ENCODE results near the gene ZNF106. TPM values are rescaled to one million over a fixed set of nuclear protein-coding genes. Genes with fewer than 3 reads are reported as not detected.

ZNF106 gene
- total RNA-seq, 1 experiment from 2014 or later = 64.3 TPM

DNA sequence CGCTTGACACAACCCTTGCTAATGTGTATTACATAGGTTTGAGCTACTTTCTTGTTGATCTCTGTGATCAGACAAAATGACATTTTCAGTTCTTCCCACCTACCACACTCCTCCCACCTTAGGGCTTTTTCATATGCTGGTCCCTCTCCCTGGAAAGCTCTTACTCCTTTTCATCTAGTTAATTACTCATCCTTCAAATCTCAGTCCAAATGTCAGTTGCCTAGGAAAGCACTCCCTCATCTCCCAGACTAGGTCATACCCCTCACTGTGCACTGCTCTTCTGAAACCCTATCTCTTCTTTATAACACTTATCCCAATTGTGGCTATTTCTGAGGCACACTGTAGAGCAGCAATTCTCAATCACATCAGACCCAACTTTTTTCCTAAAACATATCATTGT is 7.3 kb downstream of the ZNF106 start:
- ATAC-seq (no peak), DNase-seq (ENCODE audit: low read depth, low spot score) (no peak)
- POLR2A ChIA-PET = interaction anchor here (0.7 kb wide), 1 partner anchor 7 kb away, joined by 3 read pairs; the partner anchor contains the start of gene ZNF106
- no TSS peak for BruUV-seq (replicated peaks)
- in situ Hi-C loops (cut with HindIII; ENCODE audit: low pct_unique_long_range_greater_than_20kb, low sequenced_read_pairs) (no loop called here), intact Hi-C loops (cut with micrococcal nuclease; ENCODE audit: unreplicated experiment) (no loop called here)
- TF ChIP-seq SIN3A (IDR thresholded peaks at IDR 0.05; ENCODE audit: borderline replicate concordance, insufficient read depth, low read depth, low read length) = no peak
- TF ChIP-seq, protein P1, sequence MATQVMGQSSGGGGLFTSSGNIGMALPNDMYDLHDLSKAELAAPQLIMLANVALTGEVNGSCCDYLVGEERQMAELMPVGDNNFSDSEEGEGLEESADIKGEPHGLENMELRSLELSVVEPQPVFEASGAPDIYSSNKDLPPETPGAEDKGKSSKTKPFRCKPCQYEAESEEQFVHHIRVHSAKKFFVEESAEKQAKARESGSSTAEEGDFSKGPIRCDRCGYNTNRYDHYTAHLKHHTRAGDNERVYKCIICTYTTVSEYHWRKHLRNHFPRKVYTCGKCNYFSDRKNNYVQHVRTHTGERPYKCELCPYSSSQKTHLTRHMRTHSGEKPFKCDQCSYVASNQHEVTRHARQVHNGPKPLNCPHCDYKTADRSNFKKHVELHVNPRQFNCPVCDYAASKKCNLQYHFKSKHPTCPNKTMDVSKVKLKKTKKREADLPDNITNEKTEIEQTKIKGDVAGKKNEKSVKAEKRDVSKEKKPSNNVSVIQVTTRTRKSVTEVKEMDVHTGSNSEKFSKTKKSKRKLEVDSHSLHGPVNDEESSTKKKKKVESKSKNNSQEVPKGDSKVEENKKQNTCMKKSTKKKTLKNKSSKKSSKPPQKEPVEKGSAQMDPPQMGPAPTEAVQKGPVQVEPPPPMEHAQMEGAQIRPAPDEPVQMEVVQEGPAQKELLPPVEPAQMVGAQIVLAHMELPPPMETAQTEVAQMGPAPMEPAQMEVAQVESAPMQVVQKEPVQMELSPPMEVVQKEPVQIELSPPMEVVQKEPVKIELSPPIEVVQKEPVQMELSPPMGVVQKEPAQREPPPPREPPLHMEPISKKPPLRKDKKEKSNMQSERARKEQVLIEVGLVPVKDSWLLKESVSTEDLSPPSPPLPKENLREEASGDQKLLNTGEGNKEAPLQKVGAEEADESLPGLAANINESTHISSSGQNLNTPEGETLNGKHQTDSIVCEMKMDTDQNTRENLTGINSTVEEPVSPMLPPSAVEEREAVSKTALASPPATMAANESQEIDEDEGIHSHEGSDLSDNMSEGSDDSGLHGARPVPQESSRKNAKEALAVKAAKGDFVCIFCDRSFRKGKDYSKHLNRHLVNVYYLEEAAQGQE (IDR thresholded peaks at IDR 0.05; ENCODE audit: insufficient read depth in 1 of 2, low read depth in 2 of 2, low read length in 1 of 2) = no peak
- no peak for TF ChIP-seq TCF7L2 (IDR thresholded peaks at IDR 0.05; ENCODE audit: low read depth, low read length)
- no peak for TF ChIP-seq POLR2AphosphoS5 (IDR thresholded peaks at IDR 0.05; ENCODE audit: low read depth, low read length)
- TF ChIP-seq, protein P2, sequence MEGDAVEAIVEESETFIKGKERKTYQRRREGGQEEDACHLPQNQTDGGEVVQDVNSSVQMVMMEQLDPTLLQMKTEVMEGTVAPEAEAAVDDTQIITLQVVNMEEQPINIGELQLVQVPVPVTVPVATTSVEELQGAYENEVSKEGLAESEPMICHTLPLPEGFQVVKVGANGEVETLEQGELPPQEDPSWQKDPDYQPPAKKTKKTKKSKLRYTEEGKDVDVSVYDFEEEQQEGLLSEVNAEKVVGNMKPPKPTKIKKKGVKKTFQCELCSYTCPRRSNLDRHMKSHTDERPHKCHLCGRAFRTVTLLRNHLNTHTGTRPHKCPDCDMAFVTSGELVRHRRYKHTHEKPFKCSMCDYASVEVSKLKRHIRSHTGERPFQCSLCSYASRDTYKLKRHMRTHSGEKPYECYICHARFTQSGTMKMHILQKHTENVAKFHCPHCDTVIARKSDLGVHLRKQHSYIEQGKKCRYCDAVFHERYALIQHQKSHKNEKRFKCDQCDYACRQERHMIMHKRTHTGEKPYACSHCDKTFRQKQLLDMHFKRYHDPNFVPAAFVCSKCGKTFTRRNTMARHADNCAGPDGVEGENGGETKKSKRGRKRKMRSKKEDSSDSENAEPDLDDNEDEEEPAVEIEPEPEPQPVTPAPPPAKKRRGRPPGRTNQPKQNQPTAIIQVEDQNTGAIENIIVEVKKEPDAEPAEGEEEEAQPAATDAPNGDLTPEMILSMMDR (IDR thresholded peaks at IDR 0.05) = no peak
- no peak overlapping the region for H3K27ac ChIP-seq (ENCODE audit: low read length)
- H3K27me3 ChIP-seq (ENCODE audit: control insufficient read depth, insufficient read depth, low read length) = no peaks in the 10 kb centered on the region
- CTCF ChIA-PET = no interaction called here
- H3K36me3 ChIP-seq (ENCODE audit: control insufficient read depth, insufficient read depth, low read length) = no peaks in the 10 kb centered on the region
- H3K4me3 ChIP-seq (ENCODE audit: low read depth in 2 of 2, low read length in 2 of 2) = no peak overlapping the region
- no peaks in the 10 kb centered on the region for H3K4me1 ChIP-seq (ENCODE audit: control insufficient read depth, insufficient read depth, low read length)
- H3K9me3 ChIP-seq (ENCODE audit: control insufficient read depth, insufficient read depth, low read depth, low read length) = no peaks in the 10 kb centered on the region

DNA sequence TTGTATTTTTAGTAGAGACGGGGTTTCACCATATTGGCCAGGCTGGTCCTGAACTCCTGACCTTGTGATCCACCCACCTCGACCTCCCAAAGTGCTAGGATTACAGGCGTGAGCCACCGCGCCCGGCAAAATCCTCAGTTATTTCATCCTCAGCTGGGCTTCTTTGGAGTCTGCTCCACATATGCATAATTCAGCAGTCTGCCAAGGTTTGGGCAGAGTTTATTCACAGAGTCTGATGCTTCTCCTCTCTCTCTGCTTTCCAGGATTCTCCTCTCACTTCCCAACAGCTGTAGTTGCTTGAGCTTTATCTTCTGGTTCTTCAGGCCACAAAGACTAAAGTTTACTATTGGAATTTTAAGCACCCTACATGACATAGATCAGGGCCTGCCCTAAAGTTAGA is 8.2 kb downstream of the ZNF106 start:
- in situ Hi-C loops (cut with HindIII; ENCODE audit: low pct_unique_long_range_greater_than_20kb, low sequenced_read_pairs) (no loop called here), intact Hi-C loops (cut with micrococcal nuclease; ENCODE audit: unreplicated experiment) (no loop called here)
- Histone ChIP-seq H3K4me1 (ENCODE audit: control insufficient read depth, insufficient read depth, low read length) (no peaks in the 10 kb centered on the region), H3K36me3 (ENCODE audit: control insufficient read depth, insufficient read depth, low read length) (no peaks in the 10 kb centered on the region), H3K4me3 (ENCODE audit: low read depth in 2 of 2, low read length in 2 of 2) (no peak overlapping the region), H3K9me3 (ENCODE audit: control insufficient read depth, insufficient read depth, low read depth, low read length) (no peaks in the 10 kb centered on the region), H3K27ac (ENCODE audit: low read length) (no peak overlapping the region), H3K27me3 (ENCODE audit: control insufficient read depth, insufficient read depth, low read length) (no peaks in the 10 kb centered on the region)
- no TSS peak for BruUV-seq (replicated peaks)
- CTCF ChIA-PET = no interaction called here
- ATAC-seq (no peak), DNase-seq (ENCODE audit: low read depth, low spot score) (no peak)
- POLR2A ChIA-PET = interaction anchor here (0.7 kb wide), 1 partner anchor 8 kb away, joined by 3 read pairs; the partner anchor contains the start of gene ZNF106
- TF ChIP-seq SIN3A (IDR thresholded peaks at IDR 0.05; ENCODE audit: borderline replicate concordance, insufficient read depth, low read depth, low read length) (no peak), POLR2AphosphoS5 (IDR thresholded peaks at IDR 0.05; ENCODE audit: low read depth, low read length) (no peak), TCF7L2 (IDR thresholded peaks at IDR 0.05; ENCODE audit: low read depth, low read length) (no peak)
- TF ChIP-seq, protein P1 (IDR thresholded peaks at IDR 0.05; ENCODE audit: insufficient read depth in 1 of 2, low read depth in 2 of 2, low read length in 1 of 2) = no peak
- TF ChIP-seq, protein P2 (IDR thresholded peaks at IDR 0.05) = no peak
